Pancreas (tissue), 10 donors: ENCODE results near the gene ELAC1. TPM values are rescaled to one million over a fixed set of nuclear protein-coding genes. Genes with fewer than 3 reads are reported as not detected.
"Not testable (repeated sequence)": the region's sequence is repeated elsewhere in the genome, so short reads cannot be mapped to it uniquely, and the experiment has no call there.

Experiments
- ATAC-seq, 4 donors: fragments of 200-7000 bp; cut with Tn5 transposase; one replicate each; pipeline versions ENCODE4 v1.8.0 to v1.9.1; 2020; ENCODE audit warnings: mild to moderate bottlenecking in 4 of 4, moderate library complexity in 4 of 4
- DNase-seq, 6 donors: peaks; one replicate each; pipeline ENCODE4 v3.0.0-alpha.2; 2020
- FAIRE-seq: peaks from 2 replicates; lab custom pipeline; 2012; peaks lifted over from hg19 to GRCh38; lab: Jason Lieb, UNC
- H3K27ac ChIP-seq, 4 donors: fragments of 200-600 bp; sonication (generic); 1 replicate in 3 of 4; 2 replicates in 1 of 4; pipeline versions ENCODE4 v1.5.0 to v1.8.0; 2020
- H3K27me3 ChIP-seq, 4 donors: fragments of 200-600 bp; one replicate each; pipeline ENCODE4 v1.8.0; 2021
- H3K36me3 ChIP-seq, 3 donors: fragments of 200-600 bp; sonication (generic) in 1 of 3; one replicate each; pipeline versions ENCODE4 v1.5.0 to v1.8.0; 2020 to 2021
- H3K4me1 ChIP-seq, 3 donors: fragments of 200-600 bp; one replicate each; pipeline ENCODE4 v1.8.0; 2021
- H3K4me3 ChIP-seq, 4 donors: fragments of 200-600 bp; sonication (generic) in 2 of 4; one replicate each; pipeline versions ENCODE4 v1.5.0 to v1.8.0; 2020 to 2021
- H3K9me3 ChIP-seq, 4 donors: fragments of 200-600 bp; one replicate each; pipeline ENCODE4 v1.8.0; 2021
- WGBS, 2 donors: extraction: QIAGEN DNeasy Blood & Tissue Kit; methylation state at CpG; one replicate each; pipeline ENCODE4 v1.1.7; 2013; 5-methylcytosine and 5-hydroxymethylcytosine counted together
- intact Hi-C, 3 donors: fragments of 100-400 bp; cut with DNase I; formaldehyde crosslinking; loops; one replicate each; pipeline versions ENCODE4 v1.11.1 to v1.14.2; 2022
- polyA plus RNA-seq, 2 donors: library from polyadenylated mRNA; stranded (reverse); fragments of 200-250 nt; gene quantifications; one replicate each; pipeline ENCODE4 v1.2.3, GENCODE V29; 2013
- total RNA-seq, 6 donors: library from RNA; stranded (reverse); fragmentation: NEBNext Ultra II Directional in 4 of 6; extraction: Animal tissue kit (Norgen Biotek cat#: 25700) in 4 of 6; gene quantifications; one replicate each; pipeline versions ENCODE4 v1.2.1 to v1.2.4, GENCODE V29; 2021 to 2023
- TF ChIP-seq, protein P1 (sequence below), 4 donors: fragments of 200-600 bp; sonication (generic) in 3 of 4; IDR thresholded peaks; one replicate each; pipeline versions ENCODE4 v1.5.0 to v1.8.0; 2021; ENCODE audit warnings: antibody characterized with exemption in 4 of 4
- donor health status: healthy with polysubstance abuse.
- donor health status: DM: no; HTN: no; CAD: no; lungs with moderate emphysema.
- donor health status: DM: no; HTN: no; CAD: no.
- donor health status: control.
- donor health status: control.
- donor health status: Bipolar disorder and iron deficiency.
- donor health status: DM: yes; HTN: yes; CAD: no.
- donor health status: DM: no; HTN: no; CAD: no.
- donor health status: DM: no; HTN: no; CAD: no.
- donor health status: DM: yes; HTN: yes; CAD: no.

The ELAC1 gene
- total and polyA plus RNA-seq, 8 donors: 4.9 to 9.7 (median 5.9) TPM

GRCh38 chr18:50969448-50969847 lies 1.6 kb downstream of the ELAC1 start:
- DNase-seq: no peak
- Histone ChIP-seq H3K36me3 (peaks cover 0 to 1% (median 0%) of the 10 kb centered on the region in 3 donors), H3K27me3 (no peaks in the 10 kb centered on the region), H3K27ac (peak overlapping the region in 2 of 4 donors; percentile 35 to 98), H3K4me3 (peak overlapping the region in 2 of 4 donors; percentile 72 to 78), H3K4me1 (peaks cover 10 to 18% (median 16%) of the 10 kb centered on the region in 3 donors), H3K9me3 (no peaks in the 10 kb centered on the region)
- no peak for FAIRE-seq
- ATAC-seq: no peak
- intact Hi-C loops: no loop called here
- TF ChIP-seq, protein P1, sequence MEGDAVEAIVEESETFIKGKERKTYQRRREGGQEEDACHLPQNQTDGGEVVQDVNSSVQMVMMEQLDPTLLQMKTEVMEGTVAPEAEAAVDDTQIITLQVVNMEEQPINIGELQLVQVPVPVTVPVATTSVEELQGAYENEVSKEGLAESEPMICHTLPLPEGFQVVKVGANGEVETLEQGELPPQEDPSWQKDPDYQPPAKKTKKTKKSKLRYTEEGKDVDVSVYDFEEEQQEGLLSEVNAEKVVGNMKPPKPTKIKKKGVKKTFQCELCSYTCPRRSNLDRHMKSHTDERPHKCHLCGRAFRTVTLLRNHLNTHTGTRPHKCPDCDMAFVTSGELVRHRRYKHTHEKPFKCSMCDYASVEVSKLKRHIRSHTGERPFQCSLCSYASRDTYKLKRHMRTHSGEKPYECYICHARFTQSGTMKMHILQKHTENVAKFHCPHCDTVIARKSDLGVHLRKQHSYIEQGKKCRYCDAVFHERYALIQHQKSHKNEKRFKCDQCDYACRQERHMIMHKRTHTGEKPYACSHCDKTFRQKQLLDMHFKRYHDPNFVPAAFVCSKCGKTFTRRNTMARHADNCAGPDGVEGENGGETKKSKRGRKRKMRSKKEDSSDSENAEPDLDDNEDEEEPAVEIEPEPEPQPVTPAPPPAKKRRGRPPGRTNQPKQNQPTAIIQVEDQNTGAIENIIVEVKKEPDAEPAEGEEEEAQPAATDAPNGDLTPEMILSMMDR (IDR thresholded peaks at IDR 0.05): no peak
- WGBS, 2 donors: 25 to 35% methylated on average over 5 of the region's 5 CpGs

GRCh38 chr18:50970006-50970405 lies 2.2 kb downstream of the ELAC1 start:
- DNase-seq: peak; percentile 61 to 73 (median 66)
- TF ChIP-seq, protein P1 (IDR thresholded peaks at IDR 0.05): no peak
- H3K27ac ChIP-seq: peak overlapping the region in 2 of 4 donors; percentile 35 to 98
- intact Hi-C loops: no loop called here
- H3K27me3 ChIP-seq: no peaks in the 10 kb centered on the region
- peaks cover 10 to 18% (median 16%) of the 10 kb centered on the region in 3 donors for H3K4me1 ChIP-seq
- FAIRE-seq: no peak
- no peak overlapping the region for H3K4me3 ChIP-seq
- H3K9me3 ChIP-seq: no peaks in the 10 kb centered on the region
- ATAC-seq: peak; percentile 17 to 46 (median 42)
- 8% methylated on average over 2 of the region's 2 CpGs for WGBS, 2 donors
- peaks cover 0 to 7% (median 0%) of the 10 kb centered on the region in 3 donors for H3K36me3 ChIP-seq

DNA sequence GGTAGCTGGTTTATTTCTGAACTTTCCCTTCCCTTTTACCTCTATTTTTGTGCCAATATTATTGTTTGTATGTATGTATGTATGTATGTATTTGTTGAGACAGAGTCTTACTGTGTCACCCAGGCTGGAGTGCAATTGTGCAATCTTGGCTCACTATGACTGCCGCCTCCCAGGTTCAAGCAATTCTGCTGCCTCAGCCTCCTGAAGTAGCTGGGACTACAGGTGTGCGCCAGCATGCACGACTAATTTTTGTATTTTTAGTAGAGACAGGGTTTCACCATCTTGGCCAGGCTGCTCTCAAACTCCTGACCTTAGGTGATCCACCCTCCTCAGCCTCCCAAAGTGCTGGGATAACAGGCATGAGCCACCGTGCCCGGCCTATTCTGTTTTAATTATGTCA lies 4.6 kb downstream of the ELAC1 start:
- H3K27me3 ChIP-seq, H3K4me3 ChIP-seq, DNase-seq, ATAC-seq, H3K27ac ChIP-seq, H3K9me3 ChIP-seq, intact Hi-C loops, FAIRE-seq: not testable (repeated sequence)
- peaks cover 0 to 31% (median 5%) of the 10 kb centered on the region in 3 donors for H3K36me3 ChIP-seq
- 82 to 91% methylated on average over 5 of the region's 5 CpGs for WGBS, 2 donors
- peaks cover 10 to 18% (median 16%) of the 10 kb centered on the region in 3 donors for H3K4me1 ChIP-seq

DNA sequence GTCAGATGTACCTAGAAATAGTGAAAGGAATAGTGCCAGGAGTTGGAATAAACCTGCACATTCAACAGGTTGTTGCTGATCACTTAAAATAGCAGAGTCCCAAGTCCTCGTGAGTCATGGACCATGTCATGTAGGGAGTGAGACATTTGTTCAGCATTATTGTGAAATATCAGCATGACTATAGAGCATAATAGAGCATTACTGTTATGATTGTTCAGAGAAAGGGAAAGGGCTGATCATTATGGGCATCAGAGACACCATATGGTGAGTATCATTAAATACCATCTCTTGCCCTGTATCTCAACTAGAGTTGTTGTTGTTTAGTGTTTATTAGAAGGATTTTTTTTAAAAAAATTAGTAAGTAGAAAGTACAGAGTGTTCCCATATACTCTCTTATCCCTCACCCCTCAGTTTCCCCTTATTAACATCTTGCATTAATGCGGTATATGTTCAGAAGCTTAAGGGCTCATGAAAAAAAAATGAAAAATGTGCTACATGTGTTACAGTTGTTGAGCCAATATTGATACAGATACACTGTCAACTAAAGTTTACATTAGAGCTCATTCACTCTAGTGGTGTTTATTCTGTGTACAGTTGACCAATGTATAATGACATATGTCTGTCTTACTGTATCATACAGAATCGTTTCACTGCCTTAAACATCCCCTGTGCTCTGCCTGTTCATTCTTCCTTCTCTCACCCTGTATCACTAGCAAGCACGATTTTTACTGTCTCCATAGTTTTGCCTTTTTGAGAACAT lies 5.7 kb downstream of the ELAC1 start:
- Histone ChIP-seq H3K9me3 (no peaks in the 10 kb centered on the region), H3K4me3 (no peak overlapping the region), H3K27ac (no peak overlapping the region), H3K36me3 (peaks cover 0 to 36% (median 5%) of the 10 kb centered on the region in 3 donors), H3K4me1 (peaks cover 10 to 18% (median 16%) of the 10 kb centered on the region in 3 donors), H3K27me3 (no peaks in the 10 kb centered on the region)
- intact Hi-C loops: no loop called here
- WGBS, 2 donors: 63 to 65% methylated on average over 4 of the region's 4 CpGs
- FAIRE-seq: peak; percentile 57
- peak; percentile 40 to 88 (median 72) for ATAC-seq
- TF ChIP-seq, protein P1 (IDR thresholded peaks at IDR 0.05): no peak
- DNase-seq: peak in 1 of 6 donors; percentile 23

- H3K27ac ChIP-seq: no peak overlapping the region
- H3K36me3 ChIP-seq: peaks cover 0 to 40% (median 5%) of the 10 kb centered on the region in 3 donors
- H3K4me1 ChIP-seq: peaks cover 0 to 3% (median 0%) of the 10 kb centered on the region in 3 donors
- no peak for ATAC-seq
- no peak for DNase-seq
- intact Hi-C loops: no loop called here
- 89 to 98% methylated on average over 5 of the region's 5 CpGs for WGBS, 2 donors
- no peaks in the 10 kb centered on the region for H3K27me3 ChIP-seq
- FAIRE-seq: no peak
- no peaks in the 10 kb centered on the region for H3K9me3 ChIP-seq
- TF ChIP-seq, protein P1 (IDR thresholded peaks at IDR 0.05): no peak
- H3K4me3 ChIP-seq: no peak overlapping the region
Measured at GRCh38 chr18:50977037-50977760, 9.4 kb downstream of the ELAC1 start.
